Measurements from ENCODE around the gene ABTB2. TPM values are rescaled to one million over a fixed set of nuclear protein-coding genes. Genes with fewer than 3 reads are reported as not detected.

Gene ABTB2
- polyA plus RNA-seq, 1 of the 3 experiments (the other 2 are of a cell fraction) = 7.8 TPM

GRCh38 chr11:34238966-34239365 is 118.8 kb downstream of the ABTB2 start:
- Histone ChIP-seq H3K4me3 (ENCODE audit: low read depth in 2 of 2, low read length in 1 of 2) (no peak overlapping the region), H3K9me3 (no peaks in the 10 kb centered on the region), H3K9ac (no peak overlapping the region), H4K20me1 (ENCODE audit: insufficient read depth) (no peaks in the 10 kb centered on the region), H3K4me2 (no peak overlapping the region), H3K36me3 (replicated peaks in 1 of 2; ENCODE audit: control insufficient read depth in 1 of 2, insufficient read depth in 2 of 2, low read length in 1 of 2) (no peaks in the 10 kb centered on the region), H2AFZ (ENCODE audit: low read depth) (no peak overlapping the region), H3K27me3 (ENCODE audit: insufficient read depth) (no peaks in the 10 kb centered on the region), H3K4me1 (ENCODE audit: control insufficient read depth in 1 of 2, insufficient read depth in 2 of 2, low read depth in 1 of 2, low read length in 1 of 2) (peaks cover 15 to 18% of the 10 kb centered on the region in 2 experiments; a peak in 2 of 4 replicates), H3K9me2 (no peaks in the 10 kb centered on the region), H3K27ac (ENCODE audit: low read depth in 2 of 2, low read length in 1 of 2) (no peak overlapping the region), H3K79me2 (ENCODE audit: insufficient read depth) (no peaks in the 10 kb centered on the region), H3F3A (replicated peaks; ENCODE audit: insufficient read depth) (no peaks in the 10 kb centered on the region)
- WGBS (ENCODE audit: low lambda C conversion rate) = 75% methylated on average over 6 of the region's 6 CpGs
- ChIA-PET CTCF (interaction anchor here (0.5 to 1.4 kb wide), 6 partner anchors 10 to 65 kb away, joined by 3 to 7 read pairs (median 4); no protein-coding TSS in a partner anchor), POLR2A (no interaction called here)
- TF ChIP-seq FOXJ3 (CRISPR knock-in tag; IDR thresholded peaks at IDR 0.05) = no peak
- TF ChIP-seq, protein P1, sequence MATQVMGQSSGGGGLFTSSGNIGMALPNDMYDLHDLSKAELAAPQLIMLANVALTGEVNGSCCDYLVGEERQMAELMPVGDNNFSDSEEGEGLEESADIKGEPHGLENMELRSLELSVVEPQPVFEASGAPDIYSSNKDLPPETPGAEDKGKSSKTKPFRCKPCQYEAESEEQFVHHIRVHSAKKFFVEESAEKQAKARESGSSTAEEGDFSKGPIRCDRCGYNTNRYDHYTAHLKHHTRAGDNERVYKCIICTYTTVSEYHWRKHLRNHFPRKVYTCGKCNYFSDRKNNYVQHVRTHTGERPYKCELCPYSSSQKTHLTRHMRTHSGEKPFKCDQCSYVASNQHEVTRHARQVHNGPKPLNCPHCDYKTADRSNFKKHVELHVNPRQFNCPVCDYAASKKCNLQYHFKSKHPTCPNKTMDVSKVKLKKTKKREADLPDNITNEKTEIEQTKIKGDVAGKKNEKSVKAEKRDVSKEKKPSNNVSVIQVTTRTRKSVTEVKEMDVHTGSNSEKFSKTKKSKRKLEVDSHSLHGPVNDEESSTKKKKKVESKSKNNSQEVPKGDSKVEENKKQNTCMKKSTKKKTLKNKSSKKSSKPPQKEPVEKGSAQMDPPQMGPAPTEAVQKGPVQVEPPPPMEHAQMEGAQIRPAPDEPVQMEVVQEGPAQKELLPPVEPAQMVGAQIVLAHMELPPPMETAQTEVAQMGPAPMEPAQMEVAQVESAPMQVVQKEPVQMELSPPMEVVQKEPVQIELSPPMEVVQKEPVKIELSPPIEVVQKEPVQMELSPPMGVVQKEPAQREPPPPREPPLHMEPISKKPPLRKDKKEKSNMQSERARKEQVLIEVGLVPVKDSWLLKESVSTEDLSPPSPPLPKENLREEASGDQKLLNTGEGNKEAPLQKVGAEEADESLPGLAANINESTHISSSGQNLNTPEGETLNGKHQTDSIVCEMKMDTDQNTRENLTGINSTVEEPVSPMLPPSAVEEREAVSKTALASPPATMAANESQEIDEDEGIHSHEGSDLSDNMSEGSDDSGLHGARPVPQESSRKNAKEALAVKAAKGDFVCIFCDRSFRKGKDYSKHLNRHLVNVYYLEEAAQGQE (IDR thresholded peaks at IDR 0.05; ENCODE audit: low read depth, low read length) = no peak
- TF ChIP-seq EZH2phosphoT487 (IDR thresholded peaks at IDR 0.05; ENCODE audit: borderline replicate concordance, low read depth) = no peak
- TF ChIP-seq MXI1 (IDR thresholded peaks at IDR 0.05; ENCODE audit: low read depth, low read length) = no peak
- no peak for TF ChIP-seq ELF1 (IDR thresholded peaks at IDR 0.05)
- TF ChIP-seq, protein P2, sequence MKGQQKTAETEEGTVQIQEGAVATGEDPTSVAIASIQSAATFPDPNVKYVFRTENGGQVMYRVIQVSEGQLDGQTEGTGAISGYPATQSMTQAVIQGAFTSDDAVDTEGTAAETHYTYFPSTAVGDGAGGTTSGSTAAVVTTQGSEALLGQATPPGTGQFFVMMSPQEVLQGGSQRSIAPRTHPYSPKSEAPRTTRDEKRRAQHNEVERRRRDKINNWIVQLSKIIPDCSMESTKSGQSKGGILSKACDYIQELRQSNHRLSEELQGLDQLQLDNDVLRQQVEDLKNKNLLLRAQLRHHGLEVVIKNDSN (IDR thresholded peaks at IDR 0.05; ENCODE audit: borderline replicate concordance, low read depth) = no peak
- DNase-seq = no peak

DNA sequence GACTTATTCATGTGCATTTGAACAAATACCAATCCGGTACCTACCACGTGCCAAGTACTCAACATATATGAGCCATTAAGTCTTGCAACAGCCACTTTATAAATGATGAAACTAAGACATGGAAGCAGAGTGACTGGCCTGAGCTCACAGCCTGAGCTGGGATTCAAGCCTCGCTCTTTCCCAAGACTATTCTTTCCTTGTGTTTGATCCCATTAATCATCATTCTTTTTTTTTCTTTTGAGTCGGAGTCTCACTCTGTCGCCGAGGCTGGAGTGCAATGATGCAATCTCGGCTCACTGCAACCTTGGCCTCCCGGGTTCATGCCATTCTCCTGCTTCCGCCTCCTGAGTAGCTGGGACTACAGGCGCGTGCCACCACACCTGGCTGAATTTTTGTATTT is 119.3 kb downstream of the ABTB2 start:
- ChIA-PET CTCF (interaction anchor here (0.5 to 1.4 kb wide), 6 partner anchors 10 to 64 kb away, joined by 3 to 7 read pairs (median 4); no protein-coding TSS in a partner anchor), POLR2A (no interaction called here)
- no peak overlapping the region for H3K4me3 ChIP-seq (ENCODE audit: low read depth in 2 of 2, low read length in 1 of 2)
- no peak overlapping the region for H2AFZ ChIP-seq (ENCODE audit: low read depth)
- no peaks in the 10 kb centered on the region for H3K9me3 ChIP-seq
- no peak overlapping the region for H3K4me2 ChIP-seq
- WGBS (ENCODE audit: low lambda C conversion rate) = 83% methylated on average over 11 of the region's 11 CpGs
- no peaks in the 10 kb centered on the region for H3K9me2 ChIP-seq
- no peak overlapping the region for H3K27ac ChIP-seq (ENCODE audit: low read depth in 2 of 2, low read length in 1 of 2)
- no peak for TF ChIP-seq SIN3A (IDR thresholded peaks at IDR 0.05; ENCODE audit: borderline replicate concordance, low read depth, low read length)
- no peak for TF ChIP-seq GABPA (IDR thresholded peaks at IDR 0.05; ENCODE audit: low read depth)
- no peaks in the 10 kb centered on the region for H3K36me3 ChIP-seq (replicated peaks in 1 of 2; ENCODE audit: control insufficient read depth in 1 of 2, insufficient read depth in 2 of 2, low read length in 1 of 2)
- no peak overlapping the region for H3K9ac ChIP-seq
- no peaks in the 10 kb centered on the region for H3K79me2 ChIP-seq (ENCODE audit: insufficient read depth)
- no peaks in the 10 kb centered on the region for H3F3A ChIP-seq (replicated peaks; ENCODE audit: insufficient read depth)
- peaks cover 13 to 14% of the 10 kb centered on the region in 2 experiments; a peak in 2 of 4 replicates for H3K4me1 ChIP-seq (ENCODE audit: control insufficient read depth in 1 of 2, insufficient read depth in 2 of 2, low read depth in 1 of 2, low read length in 1 of 2)
- DNase-seq = no peak
- H4K20me1 ChIP-seq (ENCODE audit: insufficient read depth) = no peaks in the 10 kb centered on the region
- no peaks in the 10 kb centered on the region for H3K27me3 ChIP-seq (ENCODE audit: insufficient read depth)

Measured in SK-N-SH (cell line).